Loucy (cell line): ENCODE data around the gene RABGGTA.

ENCODE experiments used
- EZH2phosphoT487 ChIP-seq: fragments of 200-600 bp; IDR thresholded peaks from 2 replicates; pipeline ENCODE4 v1.6.1; 2018; ENCODE audit warnings: antibody characterized with exemption, mild to moderate bottlenecking, moderate library complexity, borderline replicate concordance
- TF ChIP-seq, protein P1 (sequence below): fragments of 200-600 bp; sonication (generic); conservative IDR thresholded peaks from 2 replicates; pipeline ENCODE4 v1.5.1; 2014; ENCODE audit warnings: mild to moderate bottlenecking, antibody characterized with exemption, low read length

DNA sequence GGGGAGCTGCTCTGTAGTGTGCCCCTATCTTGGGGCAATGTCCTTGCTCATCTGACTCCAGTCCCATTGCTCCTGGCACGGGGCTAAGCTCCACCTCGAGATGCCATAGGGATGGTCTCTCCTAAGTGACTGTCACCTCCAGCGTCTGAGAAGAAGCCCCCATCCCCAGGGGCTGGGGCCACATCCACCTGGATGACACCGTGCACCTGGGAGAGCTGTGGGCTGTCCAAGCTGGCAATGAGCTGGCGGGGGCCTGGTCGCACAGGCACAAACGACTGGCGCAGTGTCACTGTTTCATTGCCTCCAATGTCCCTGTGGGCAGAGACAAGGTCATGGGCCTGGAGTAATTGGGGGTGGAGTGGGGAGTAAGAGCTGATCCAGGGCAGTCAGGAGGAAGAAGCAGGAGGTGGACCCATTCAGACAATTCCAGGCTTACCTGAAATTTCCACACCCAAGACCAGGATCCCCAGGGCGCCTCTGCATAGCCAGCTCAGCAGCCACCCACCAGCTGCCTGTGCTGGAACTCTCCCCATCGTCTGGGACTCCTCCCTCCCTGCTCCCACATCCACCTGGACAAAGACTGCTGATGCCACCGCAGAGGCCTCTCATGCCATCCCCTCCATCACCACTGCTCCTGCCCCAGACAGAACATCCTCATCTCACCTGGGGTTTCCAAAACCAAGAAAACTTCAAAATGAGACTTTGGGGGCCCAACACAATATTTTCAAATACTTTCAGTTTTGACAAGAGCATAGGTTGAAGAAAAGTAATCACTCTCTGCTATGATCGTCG, 22.0 kb downstream of the RABGGTA start:
- TF ChIP-seq, protein P1, sequence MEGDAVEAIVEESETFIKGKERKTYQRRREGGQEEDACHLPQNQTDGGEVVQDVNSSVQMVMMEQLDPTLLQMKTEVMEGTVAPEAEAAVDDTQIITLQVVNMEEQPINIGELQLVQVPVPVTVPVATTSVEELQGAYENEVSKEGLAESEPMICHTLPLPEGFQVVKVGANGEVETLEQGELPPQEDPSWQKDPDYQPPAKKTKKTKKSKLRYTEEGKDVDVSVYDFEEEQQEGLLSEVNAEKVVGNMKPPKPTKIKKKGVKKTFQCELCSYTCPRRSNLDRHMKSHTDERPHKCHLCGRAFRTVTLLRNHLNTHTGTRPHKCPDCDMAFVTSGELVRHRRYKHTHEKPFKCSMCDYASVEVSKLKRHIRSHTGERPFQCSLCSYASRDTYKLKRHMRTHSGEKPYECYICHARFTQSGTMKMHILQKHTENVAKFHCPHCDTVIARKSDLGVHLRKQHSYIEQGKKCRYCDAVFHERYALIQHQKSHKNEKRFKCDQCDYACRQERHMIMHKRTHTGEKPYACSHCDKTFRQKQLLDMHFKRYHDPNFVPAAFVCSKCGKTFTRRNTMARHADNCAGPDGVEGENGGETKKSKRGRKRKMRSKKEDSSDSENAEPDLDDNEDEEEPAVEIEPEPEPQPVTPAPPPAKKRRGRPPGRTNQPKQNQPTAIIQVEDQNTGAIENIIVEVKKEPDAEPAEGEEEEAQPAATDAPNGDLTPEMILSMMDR = no peak
- no peak for TF ChIP-seq EZH2phosphoT487
